NCI-H345 treated with DMSO at 0.1 percent for 48 hours (cell line): ENCODE measurements around the gene ARFGAP1.
"Not testable (repeated sequence)": the region's sequence is repeated elsewhere in the genome, so short reads cannot be mapped to it uniquely, and the experiment has no call there.

Experiments
- DNase-seq: peaks from one replicate; lab custom pipeline; 2025; ENCODE audit not compliant: unreplicated experiment; lab: John Stamatoyannopoulos, UW

ARFGAP1 gene

GRCh38 chr20:63330940-63331339, 58.3 kb downstream of the ARFGAP1 start:
- DNase-seq, result no peak

GRCh38 chr20:63331741-63332400, 59.3 kb downstream of the ARFGAP1 start:
- DNase-seq, result no peak

- no peak for DNase-seq
Measured at GRCh38 chr20:63332488-63333240, 60.1 kb downstream of the ARFGAP1 start.

GRCh38 chr20:63333241-63333836, 60.7 kb downstream of the ARFGAP1 start:
- DNase-seq, result no peak

GRCh38 chr20:63334356-63334755, 61.7 kb downstream of the ARFGAP1 start:
- DNase-seq, result no peak

GRCh38 chr20:63335060-63335459, 62.4 kb downstream of the ARFGAP1 start:
- not testable (repeated sequence) for DNase-seq

- DNase-seq, result no peak
Measured at GRCh38 chr20:63335711-63336110, 63.1 kb downstream of the ARFGAP1 start.

GRCh38 chr20:63336232-63336752, 63.7 kb downstream of the ARFGAP1 start:
- no peak for DNase-seq

DNA sequence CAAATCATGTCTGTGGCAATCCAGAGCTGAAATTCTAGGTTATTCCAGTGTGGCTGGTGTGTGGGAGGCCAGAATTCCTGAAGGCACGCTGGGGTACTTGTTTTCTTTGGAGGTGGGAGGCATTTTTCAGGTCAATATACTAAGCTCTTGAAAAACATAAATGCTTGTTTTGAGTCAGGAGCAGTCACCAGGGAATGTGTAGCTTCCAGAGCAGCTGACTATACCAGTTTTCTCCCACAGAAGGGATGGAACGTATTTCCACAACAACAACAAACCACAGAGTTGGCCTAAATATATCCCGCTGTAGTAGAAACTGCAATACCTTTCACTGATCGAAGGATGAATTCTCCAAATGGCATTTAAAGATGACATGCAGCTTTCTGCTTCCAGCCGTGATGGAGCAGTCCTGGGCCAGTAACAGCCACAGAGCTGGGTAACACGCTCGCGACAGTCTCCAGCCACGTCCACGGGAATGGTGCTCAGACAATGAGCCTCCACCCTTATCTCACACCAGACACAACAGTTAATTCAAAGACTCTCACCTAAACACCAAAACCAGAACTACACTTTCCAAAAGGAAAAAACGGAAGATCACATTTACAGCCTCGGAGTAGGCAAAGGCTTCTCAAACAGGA, 65.3 kb downstream of the ARFGAP1 start:
- DNase-seq, result no peak
